HCT116 (cell line): ENCODE results near the gene APPBP2. TPM values are rescaled to one million over a fixed set of nuclear protein-coding genes. Genes with fewer than 3 reads are reported as not detected.

Source experiments
- ATAC-seq: fragments of 200-7000 bp; cut with Tn5 transposase; 2 replicates; pipeline ENCODE4 v1.9.1; 2020; ENCODE audit warnings: mild to moderate bottlenecking, moderate library complexity
- BruUV-seq: library from RNA; stranded (reverse); fragments of 400-500 nt; replicated peaks from 2 replicates; lab custom pipeline; 2021; lab: Mats Ljungman, UMichigan
- CTCF ChIA-PET: fragments of 300-600 bp; sonication (Branson Sonifier 250); formaldehyde crosslinking; loops from one replicate; lab custom pipeline; 2021; ENCODE audit warnings: antibody characterized with exemption; lab: Charles Lee
- POLR2A ChIA-PET: fragments of 300-600, 350-600 bp; sonication (Branson Sonifier 250); formaldehyde crosslinking; loops from one replicate; lab custom pipeline; 2021; ENCODE audit warnings: antibody characterized with exemption; lab: Charles Lee
- RAD21 ChIA-PET, 2 experiments: fragments of 300-600 bp; sonication (Branson Sonifier 250); formaldehyde crosslinking; loops; one replicate each; lab custom pipeline; 2023; ENCODE audit warnings: low total read pairs in 2 of 2; ENCODE audit not compliant: uncharacterized antibody in 2 of 2, unreplicated experiment in 2 of 2, low non-redundant PET in 1 of 2; lab: Charles Lee
- DNase-seq: peaks from one replicate; pipeline ENCODE4 v3.0.0-alpha.2; 2010; ENCODE audit warnings: low read depth, low spot score
- H2AFZ ChIP-seq: fragments of 200-600 bp; shearing (Covaris generic), sonication (generic); 2 replicates; pipeline ENCODE4 v1.6.1; 2017; ENCODE audit warnings: low read depth, mixed run types, mixed read lengths, antibody characterized with exemption, low read length; ENCODE audit not compliant: poor library complexity, severe bottlenecking
- H3K27ac ChIP-seq: 2 replicates; pipeline ENCODE4 v1.5.1; 2012; ENCODE audit warnings: low read depth, low read length
- H3K27me3 ChIP-seq: fragments of 200-600 bp; sonication (generic); 2 replicates; pipeline ENCODE4 v1.6.1; 2016; ENCODE audit warnings: mixed run types, low read length, mixed read lengths; ENCODE audit not compliant: insufficient read depth
- H3K36me3 ChIP-seq, 2 experiments: fragments of 200-500 bp in 1 of 2; fragments of 200-600 bp in 1 of 2; sonication (Bioruptor generic) in 1 of 2; sonication (generic) in 1 of 2; 2 replicates each; pipeline versions ENCODE4 v1.5.1 to v1.6.1; 2014 to 2016; ENCODE audit warnings: low read length in 2 of 2, inconsistent platforms in 1 of 2, mixed read lengths in 1 of 2, mixed run types in 1 of 2; ENCODE audit not compliant: insufficient read depth in 2 of 2, control insufficient read depth in 1 of 2
- H3K4me1 ChIP-seq, 2 experiments: fragments of 200-600 bp in 1 of 2; sonication (generic) in 1 of 2; 2 replicates each; pipeline versions ENCODE4 v1.5.1 to v1.6.1; 2012 to 2017; ENCODE audit warnings: low read length in 2 of 2, inconsistent platforms in 1 of 2, mild to moderate bottlenecking in 1 of 2, mixed read lengths in 1 of 2, mixed run types in 1 of 2, moderate library complexity in 1 of 2; ENCODE audit not compliant: insufficient read depth in 2 of 2, control insufficient read depth in 1 of 2
- H3K4me2 ChIP-seq: fragments of 200-600 bp; sonication (generic); 2 replicates; pipeline ENCODE4 v1.6.1; 2017; ENCODE audit warnings: mixed run types, low read length, mixed read lengths
- H3K4me3 ChIP-seq, 2 experiments: fragments of 200-600 bp in 1 of 2; sonication (generic) in 1 of 2; replicated peaks in 1 of 2; 2 replicates each; pipeline ENCODE4 v1.5.1; 2011 to 2016; ENCODE audit warnings: low read length in 2 of 2, control low read depth in 1 of 2, low read depth in 1 of 2, mild to moderate bottlenecking in 1 of 2, mixed read lengths in 1 of 2, mixed run types in 1 of 2
- H3K79me2 ChIP-seq: fragments of 200-600 bp; sonication (generic); 2 replicates; pipeline ENCODE4 v1.6.1; 2017; ENCODE audit warnings: mild to moderate bottlenecking, mixed run types, low read length, moderate library complexity, mixed read lengths; ENCODE audit not compliant: insufficient read depth
- H3K9ac ChIP-seq: fragments of 200-600 bp; sonication (generic); 2 replicates; pipeline ENCODE4 v1.6.1; 2016; ENCODE audit warnings: low read length, mixed read lengths
- H3K9me2 ChIP-seq: fragments of 200-600 bp; sonication (generic), shearing (Covaris generic); 2 replicates; pipeline ENCODE4 v1.6.1; 2017; ENCODE audit warnings: mixed run types, mild to moderate bottlenecking, moderate library complexity; ENCODE audit not compliant: insufficient read depth
- H3K9me3 ChIP-seq, 2 experiments: fragments of 200-500 bp in 1 of 2; fragments of 200-600 bp in 1 of 2; sonication (Bioruptor generic) in 1 of 2; sonication (generic) in 1 of 2; 2 replicates each; pipeline ENCODE4 v1.6.1; 2014 to 2017; ENCODE audit warnings: low read length in 2 of 2, mixed read lengths in 2 of 2, inconsistent platforms in 1 of 2, low read depth in 1 of 2, mild to moderate bottlenecking in 1 of 2, mixed run types in 1 of 2, moderate library complexity in 1 of 2; ENCODE audit not compliant: control insufficient read depth in 1 of 2, insufficient read depth in 1 of 2
- H4K20me1 ChIP-seq: fragments of 200-600 bp; sonication (generic), shearing (Covaris generic); 2 replicates; pipeline ENCODE4 v1.6.1; 2017; ENCODE audit warnings: mixed run types, mild to moderate bottlenecking, moderate library complexity; ENCODE audit not compliant: insufficient read depth
- ATF3 ChIP-seq: IDR thresholded peaks from 2 replicates; pipeline ENCODE4 v1.6.1; 2012
- CBX3 ChIP-seq: IDR thresholded peaks from 2 replicates; pipeline ENCODE4 v1.6.1; 2012; ENCODE audit warnings: low read depth
- CEBPB ChIP-seq: IDR thresholded peaks from 2 replicates; pipeline ENCODE4 v1.6.1; 2012; ENCODE audit warnings: low read depth
- EZH2 ChIP-seq: fragments of 200-600 bp; sonication (generic); IDR thresholded peaks from 2 replicates; pipeline ENCODE4 v1.6.1; 2017; ENCODE audit warnings: antibody characterized with exemption, mixed run types
- MAX ChIP-seq: IDR thresholded peaks from 2 replicates; pipeline ENCODE4 v1.6.1; 2012
- POLR2AphosphoS5 ChIP-seq: IDR thresholded peaks from 2 replicates; pipeline ENCODE4 v1.6.1; 2011; ENCODE audit warnings: mild to moderate bottlenecking, low read depth, low read length, moderate library complexity
- REST ChIP-seq: IDR thresholded peaks from 2 replicates; pipeline ENCODE4 v1.6.1; 2012; ENCODE audit warnings: low read depth
- SP1 ChIP-seq: IDR thresholded peaks from 2 replicates; pipeline ENCODE4 v1.6.1; 2012; ENCODE audit warnings: low read depth
- SRF ChIP-seq: IDR thresholded peaks from 2 replicates; pipeline ENCODE4 v1.6.1; 2012; ENCODE audit warnings: low read depth
- YY1 ChIP-seq: IDR thresholded peaks from 2 replicates; pipeline ENCODE4 v1.6.1; 2011; ENCODE audit warnings: low read length, low read depth, moderate library complexity, mild to moderate bottlenecking; ENCODE audit not compliant: insufficient replicate concordance; ENCODE audit errors: extremely low read depth
- ZBTB33 ChIP-seq: IDR thresholded peaks from 2 replicates; pipeline ENCODE4 v1.6.1; 2011; ENCODE audit warnings: mild to moderate bottlenecking, low read length, moderate library complexity; ENCODE audit not compliant: insufficient replicate concordance; ENCODE audit errors: extremely low read depth
- ZFX ChIP-seq: fragments of 450-650 bp; IDR thresholded peaks from 2 replicates; pipeline ENCODE4 v1.6.1; 2017
- ZNF274 ChIP-seq: fragments of 200-500 bp; sonication (Bioruptor generic); IDR thresholded peaks from 2 replicates; pipeline ENCODE4 v1.6.1; 2014; ENCODE audit warnings: mild to moderate bottlenecking, low read depth, low read length, inconsistent platforms
- intact Hi-C: fragments of 100-400 bp; cut with micrococcal nuclease; formaldehyde crosslinking; loops from 2 replicates; pipeline ENCODE4 v1.10.0; 2022
- total RNA-seq: library from RNA; stranded (reverse); gene quantifications from one replicate; pipeline ENCODE4 v1.2.1, GENCODE V29; 2021; ENCODE audit not compliant: unreplicated experiment

The APPBP2 gene
- total RNA-seq, 1 experiment from 2014 or later = 35.8 TPM

- Histone ChIP-seq H2AFZ (no peak overlapping the region), H3K27ac (no peak overlapping the region), H3K36me3 (no peaks in the 10 kb centered on the region), H3K9me3 (no peaks in the 10 kb centered on the region), H3K4me3 (no peak overlapping the region), H3K27me3 (no peaks in the 10 kb centered on the region), H3K4me2 (no peak overlapping the region), H4K20me1 (no peaks in the 10 kb centered on the region), H3K9me2 (no peaks in the 10 kb centered on the region), H3K79me2 (no peaks in the 10 kb centered on the region), H3K4me1 (no peaks in the 10 kb centered on the region), H3K9ac (no peak overlapping the region)
- ChIA-PET CTCF (interaction anchor here (0.8 kb wide), 1 partner anchor 196 kb away, joined by 3 read pairs; no protein-coding TSS in a partner anchor), POLR2A (no interaction called here), RAD21 (no interaction called here)
- no peak for ATAC-seq
- no peak for DNase-seq
- BruUV-seq = no TSS peak
- intact Hi-C loops = no loop called here
- TF ChIP-seq SP1 = no peak
- TF ChIP-seq SRF = no peak
- no peak for TF ChIP-seq POLR2AphosphoS5
- TF ChIP-seq, all 23 proteins: peak for 0
These were observed 99.4 kb downstream of the APPBP2 start for GRCh38 chr17:60426596-60426995.

GRCh38 chr17:60425626-60426025 is 100.4 kb downstream of the APPBP2 start:
- RAD21 ChIA-PET = no interaction called here
- Histone ChIP-seq H3K9ac (no peak overlapping the region), H3K4me2 (no peak overlapping the region), H4K20me1 (no peaks in the 10 kb centered on the region), H3K4me1 (no peaks in the 10 kb centered on the region), H3K79me2 (no peaks in the 10 kb centered on the region), H3K9me2 (no peaks in the 10 kb centered on the region), H3K27ac (no peak overlapping the region), H3K36me3 (no peaks in the 10 kb centered on the region), H3K27me3 (no peaks in the 10 kb centered on the region), H3K9me3 (no peaks in the 10 kb centered on the region), H2AFZ (no peak overlapping the region), H3K4me3 (no peak overlapping the region)
- ATAC-seq (no peak), DNase-seq (no peak)
- POLR2A ChIA-PET = no interaction called here
- CTCF ChIA-PET = no interaction called here
- no peak for TF ChIP-seq YY1
- no peak for TF ChIP-seq ZFX
- no peak for TF ChIP-seq POLR2AphosphoS5
- TF ChIP-seq EZH2 = no peak
- no peak for TF ChIP-seq SRF
- no peak for TF ChIP-seq ZBTB33
- no peak for TF ChIP-seq ATF3
- no peak for TF ChIP-seq REST
- no peak for TF ChIP-seq MAX
- no peak for TF ChIP-seq CEBPB
- no peak for TF ChIP-seq ZNF274
- TF ChIP-seq CBX3 = no peak
- intact Hi-C loops = no loop called here
- no TSS peak for BruUV-seq
